Smooth muscle cell of the brain vasculature (primary cell): Measurements from ENCODE around the gene RECQL.
"Not testable (repeated sequence)": the region's sequence is repeated elsewhere in the genome, so short reads cannot be mapped to it uniquely, and the experiment has no call there.

Experiments used
- DNase-seq: peaks from one replicate; pipeline ENCODE4 v3.0.0-alpha.2; 2012; ENCODE audit warnings: low read depth, low spot score

RECQL gene

DNA sequence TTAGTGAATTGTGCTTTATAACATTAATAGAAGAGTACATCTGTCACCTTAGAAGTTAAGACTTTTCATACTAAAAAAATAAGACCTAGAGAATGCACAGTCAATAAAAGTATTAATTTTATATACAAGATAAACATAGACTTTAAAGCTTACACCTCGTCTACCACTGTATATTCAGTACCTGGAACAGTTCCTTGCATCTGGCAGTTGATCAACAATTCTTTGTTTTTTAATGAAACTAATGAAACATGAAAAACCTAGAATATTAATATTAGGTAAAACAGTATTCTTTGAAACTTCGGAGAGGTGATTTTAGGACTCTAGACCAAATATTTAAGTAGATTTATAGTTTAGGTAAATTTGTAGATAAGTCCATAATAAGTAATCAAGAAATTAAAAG lies 4.5 kb upstream of the RECQL start:
- DNase-seq = no peak

DNA sequence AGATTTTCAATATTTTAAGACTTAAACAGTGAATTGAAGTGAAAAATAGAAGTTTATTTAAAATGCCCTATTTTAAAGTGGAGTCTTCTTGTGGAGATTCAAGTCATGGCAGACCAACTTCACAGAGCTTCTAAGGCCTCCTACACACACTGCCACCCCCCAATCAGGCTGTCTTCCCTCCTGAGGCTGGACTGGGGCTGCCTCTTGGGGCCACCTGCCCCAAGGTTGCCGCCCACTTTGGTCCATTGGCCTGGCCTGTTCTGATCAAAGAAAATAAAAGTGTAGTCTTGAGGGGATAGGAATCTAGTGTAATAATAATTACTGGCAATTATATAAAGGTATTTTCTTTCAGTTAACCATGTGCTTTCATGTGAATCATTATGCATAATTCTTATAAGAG lies 1.4 kb upstream of the RECQL start:
- no peak for DNase-seq

GRCh38 chr12:21502164-21502496 lies 695 bp upstream of the RECQL start:
- DNase-seq = peak; percentile 9

DNA sequence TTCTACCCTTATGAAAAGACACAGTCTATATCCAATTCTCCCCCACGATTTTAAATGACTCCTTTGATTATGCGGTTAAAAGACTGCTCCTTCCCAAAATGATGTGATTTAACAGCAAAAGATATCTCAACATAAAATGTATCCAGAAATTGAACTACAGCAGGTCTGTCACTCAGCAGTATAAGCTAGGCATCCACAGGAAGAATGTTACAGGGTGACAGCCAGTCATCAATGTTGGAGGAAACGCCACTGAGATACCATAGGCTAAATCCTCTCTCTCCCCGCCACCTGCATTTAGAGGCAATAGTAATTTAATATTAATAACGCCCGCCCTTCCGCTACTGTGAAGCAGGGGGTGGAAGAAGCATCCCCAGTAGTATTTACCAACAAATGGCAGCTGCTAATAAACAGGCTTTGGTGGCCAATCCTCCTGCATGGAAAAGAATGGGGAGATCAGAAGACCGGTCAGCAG lies 613 bp downstream of the RECQL start:
- DNase-seq = no peak

GRCh38 chr12:21499765-21500164 lies 1.7 kb downstream of the RECQL start:
- DNase-seq = no peak

DNA sequence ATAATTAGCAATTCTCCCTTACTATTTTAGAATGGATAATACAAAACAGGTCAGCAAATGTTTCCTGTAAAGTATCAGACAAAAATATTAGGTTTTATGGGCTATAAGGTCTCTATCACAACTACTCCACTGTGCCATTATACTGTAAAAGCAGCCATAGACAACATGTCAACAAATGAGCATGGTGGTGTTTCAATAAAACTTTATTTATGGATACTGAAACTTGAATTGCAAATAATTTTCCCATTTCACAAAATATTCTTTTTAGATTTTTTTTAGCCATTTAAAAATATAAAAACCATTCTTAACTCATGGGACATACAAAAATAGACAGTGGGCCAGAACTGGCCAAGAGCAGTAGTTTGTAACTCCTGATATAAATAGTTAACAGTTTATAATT lies 15.4 kb downstream of the RECQL start:
- DNase-seq = no peak

DNA sequence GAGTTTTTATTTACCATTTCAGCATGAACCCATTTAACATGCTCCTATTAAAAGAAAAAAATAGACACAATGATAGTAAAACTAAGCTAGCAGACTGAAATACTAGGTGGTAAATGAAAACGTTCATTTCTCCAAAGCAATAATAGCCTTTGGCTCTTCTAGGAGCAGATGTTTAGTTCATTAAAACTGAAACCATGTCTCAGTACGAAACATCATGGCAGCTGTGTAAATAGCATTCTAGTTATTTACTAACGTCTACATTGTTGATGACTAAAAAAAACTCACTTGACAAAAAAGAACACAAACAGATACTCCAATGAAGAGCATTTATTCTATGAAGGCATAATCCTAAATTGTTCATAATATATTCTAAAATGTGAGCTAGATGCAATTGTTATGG lies 17.9 kb downstream of the RECQL start:
- DNase-seq = no peak

DNA sequence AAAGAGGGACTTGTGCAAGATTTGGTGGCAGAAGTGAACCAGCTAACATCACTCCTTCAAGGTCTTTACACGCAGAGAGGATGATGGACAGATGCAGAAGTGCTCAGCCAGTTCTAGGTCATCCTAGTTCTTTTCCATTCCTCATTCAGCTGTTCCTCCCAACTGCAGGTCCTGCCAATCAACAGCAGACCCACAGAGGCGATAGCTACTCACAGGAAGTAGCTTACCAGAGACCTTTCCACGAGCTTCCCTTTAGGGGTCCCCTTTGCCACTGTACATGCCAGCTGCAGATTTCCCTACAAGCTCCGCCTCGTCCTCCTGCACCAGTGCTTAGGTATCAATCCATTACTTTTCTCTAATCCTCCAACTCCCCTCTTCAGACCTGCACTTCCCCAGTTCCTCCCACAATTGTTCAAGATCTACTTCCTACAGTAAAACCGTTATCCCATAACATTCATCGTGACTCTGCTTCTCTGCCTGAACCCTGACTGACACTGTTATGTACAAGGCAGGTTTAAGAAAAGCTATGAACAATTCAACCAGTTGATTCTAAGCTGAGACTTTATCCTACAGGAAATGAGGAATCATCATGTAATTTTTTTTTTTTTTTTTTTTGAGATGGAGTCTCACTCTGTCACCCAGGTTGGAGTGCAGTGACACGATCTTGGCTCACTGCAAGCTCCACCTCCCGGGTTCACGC lies 22.5 kb downstream of the RECQL start:
- DNase-seq = no peak

DNA sequence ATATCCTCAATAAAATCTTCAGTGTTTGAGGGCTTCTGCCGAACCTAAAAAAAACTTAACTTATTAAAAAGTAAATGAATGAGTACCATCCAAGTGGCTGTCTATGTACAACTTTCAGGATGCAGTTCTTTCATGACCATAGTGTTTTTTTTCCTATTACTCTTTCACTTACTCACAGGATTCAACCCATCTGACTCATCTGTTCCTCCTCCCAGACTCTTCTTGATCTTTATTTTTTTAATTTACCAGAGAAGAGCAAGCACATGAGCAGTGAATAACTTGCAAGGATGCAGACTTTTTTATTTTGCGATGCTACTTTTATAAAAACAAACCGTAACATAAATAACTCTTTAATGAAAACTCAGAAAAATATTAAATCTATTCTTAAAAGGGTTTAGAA lies 24.5 kb downstream of the RECQL start:
- peak; percentile 20 for DNase-seq

DNA sequence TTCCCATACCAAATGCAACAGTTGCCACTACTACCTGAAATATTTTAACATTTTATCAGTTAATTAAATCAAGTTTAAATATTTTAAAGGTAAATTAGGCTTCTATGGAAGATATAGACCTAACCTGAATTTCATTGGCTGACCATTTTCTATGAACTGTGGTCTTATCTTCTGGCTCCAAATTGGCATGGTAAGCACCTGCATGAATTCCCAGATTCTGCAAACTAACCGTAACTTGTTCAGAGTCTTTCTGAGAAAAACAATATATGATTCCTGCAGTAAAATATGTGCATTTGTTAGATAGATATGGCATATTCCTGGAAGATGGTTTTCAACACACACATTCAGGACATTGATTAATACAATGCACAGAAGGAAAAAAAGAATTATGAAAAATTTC lies 25.9 kb downstream of the RECQL start:
- DNase-seq = no peak

DNA sequence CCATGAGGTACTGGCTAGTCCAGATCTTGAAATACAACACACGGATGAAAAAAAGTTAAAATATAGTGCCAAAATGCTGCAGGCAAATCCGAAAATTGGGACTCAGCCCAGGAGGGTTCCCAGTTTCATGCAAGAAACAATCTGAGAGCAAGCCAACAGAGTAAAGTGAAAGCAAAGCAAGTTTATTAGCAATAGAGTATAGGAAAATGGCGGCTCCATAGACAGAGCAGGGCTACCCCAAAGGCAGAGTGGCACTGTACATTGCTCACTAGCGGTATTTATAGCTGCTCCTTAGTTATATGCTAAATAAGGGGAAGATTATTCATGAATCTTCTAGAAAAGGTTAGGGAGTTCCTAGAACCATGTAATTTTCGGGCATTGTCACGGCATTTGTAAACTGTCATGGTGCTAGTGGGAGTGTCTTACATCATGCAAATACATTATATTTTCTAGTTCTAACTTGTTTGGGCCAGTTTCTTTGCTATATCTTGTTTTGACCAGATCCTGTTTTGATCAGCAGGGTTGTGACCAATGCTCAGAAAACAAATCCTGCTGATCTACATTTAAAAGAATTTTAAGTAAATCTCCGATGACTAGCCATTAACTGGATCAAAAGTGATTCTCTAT lies 29.1 kb downstream of the RECQL start:
- no peak for DNase-seq

DNA sequence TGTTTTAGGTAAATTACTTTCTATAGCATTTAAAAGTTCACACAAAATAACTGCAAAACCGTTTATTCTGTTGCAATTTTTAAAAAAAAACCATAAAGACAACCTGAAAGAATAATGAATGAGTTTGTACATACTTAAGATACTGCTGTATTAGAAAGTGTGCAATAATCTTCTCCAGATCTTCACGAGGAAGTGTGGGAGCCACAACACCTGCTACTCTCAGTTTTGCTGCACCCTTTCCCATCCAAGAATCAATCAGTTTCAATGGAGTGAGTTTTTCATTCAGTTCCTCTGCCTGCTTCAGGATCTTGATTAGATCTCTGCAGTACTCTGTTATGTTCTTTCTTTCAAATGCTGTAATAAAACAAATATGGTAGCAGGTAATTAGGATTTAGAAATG lies 30.1 kb downstream of the RECQL start:
- no peak for DNase-seq

DNA sequence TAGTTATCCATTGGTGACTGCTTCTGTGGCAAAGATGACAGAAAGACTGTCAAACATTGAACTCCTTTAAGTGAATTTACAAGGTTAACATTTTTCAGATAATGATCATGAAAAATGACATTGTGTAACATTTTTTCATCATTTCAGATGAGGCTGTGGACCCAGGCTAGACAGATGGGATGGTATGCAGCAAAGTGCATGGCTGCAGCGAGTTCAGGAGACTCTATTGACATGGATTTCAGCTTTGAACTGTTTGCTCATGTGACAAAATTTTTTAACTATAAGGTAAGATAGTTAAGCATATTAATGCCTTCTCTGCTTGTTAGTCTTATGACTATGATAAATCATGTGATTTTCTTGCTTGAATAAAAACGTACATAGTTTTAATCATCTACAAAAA lies 34.1 kb downstream of the RECQL start:
- not testable (repeated sequence) for DNase-seq

GRCh38 chr12:21459474-21459873 lies 42.0 kb downstream of the RECQL start:
- DNase-seq = no peak

- DNase-seq = no peak
These were observed 45.1 kb downstream of the RECQL start for GRCh38 chr12:21456291-21456780.

- no peak for DNase-seq
These were observed 48.1 kb downstream of the RECQL start for GRCh38 chr12:21453312-21453852.

GRCh38 chr12:21451529-21451928 lies 49.9 kb downstream of the RECQL start:
- no peak for DNase-seq

GRCh38 chr12:21444193-21445146 lies 57.0 kb downstream of the RECQL start:
- no peak for DNase-seq

- DNase-seq = no peak
These were observed 62.1 kb downstream of the RECQL start for GRCh38 chr12:21439347-21439746.

DNA sequence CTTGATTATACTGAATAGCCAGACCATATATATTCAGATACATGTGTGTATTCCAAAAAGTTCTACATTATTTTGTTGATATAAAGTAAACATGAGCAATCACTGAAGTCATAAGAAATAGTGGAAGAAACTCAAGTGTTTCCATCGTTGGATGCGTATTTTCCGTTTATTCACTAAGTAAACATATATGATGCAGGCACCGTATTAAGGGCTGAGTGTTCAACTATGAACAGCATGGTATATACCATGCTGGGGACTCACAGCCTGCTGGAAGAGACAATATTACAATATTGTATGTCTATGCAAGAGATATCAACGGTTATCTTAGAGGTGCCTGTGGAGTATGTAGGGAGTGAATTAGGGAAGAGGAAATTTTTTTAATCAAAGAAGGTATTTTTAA lies 62.8 kb downstream of the RECQL start:
- DNase-seq = no peak

GRCh38 chr12:21434699-21435098 lies 66.7 kb downstream of the RECQL start:
- DNase-seq = no peak

DNA sequence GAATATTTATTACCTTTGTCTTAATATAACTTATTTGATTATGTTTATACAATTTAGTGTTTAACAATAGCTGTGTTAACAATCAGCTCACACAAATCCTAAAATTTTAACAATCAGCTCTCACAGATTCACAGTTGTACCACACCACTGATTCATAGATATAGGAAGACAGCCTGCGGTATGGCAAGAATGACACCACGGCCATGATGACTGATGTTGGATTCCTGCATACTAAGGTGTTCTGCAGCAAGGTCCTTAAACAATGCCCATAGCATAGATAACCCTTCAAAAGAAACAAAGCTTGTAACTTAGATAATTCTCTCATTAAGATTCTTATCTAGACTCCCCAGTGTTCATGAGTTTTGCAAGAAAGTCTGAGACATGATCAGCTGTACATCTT lies 67.9 kb downstream of the RECQL start:
- no peak for DNase-seq
